ENCODE data around the gene DLG2.

The DLG2 gene

DNA sequence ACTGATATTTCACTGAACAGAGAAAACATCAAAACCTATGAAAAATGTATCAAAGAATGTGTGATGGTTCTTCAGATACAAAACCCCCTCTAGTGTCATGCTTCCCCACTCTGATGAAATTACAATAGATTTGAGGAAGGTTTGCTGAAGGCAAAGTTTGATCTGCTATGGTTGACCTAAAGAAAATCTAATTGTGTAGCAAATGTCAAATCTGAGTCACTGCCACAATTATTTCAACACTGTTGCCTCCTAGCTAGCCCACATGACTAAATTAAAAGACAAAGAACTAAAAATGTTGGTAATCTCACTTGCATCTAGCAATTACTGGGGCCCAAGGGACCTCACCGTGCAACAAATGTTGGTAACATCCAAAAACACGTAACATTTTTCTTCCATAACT lies 728.0 kb downstream of the DLG2 start:
- H3K27ac ChIP-seq (ENCODE audit: low read length): no peak overlapping the region
- TF ChIP-seq EZH2 (optimal IDR thresholded peaks at IDR 0.05; ENCODE audit: low read depth, low read length) (no peak), EZH2phosphoT487 (IDR thresholded peaks at IDR 0.05; ENCODE audit: low read length) (no peak)
- TF ChIP-seq, protein P1, sequence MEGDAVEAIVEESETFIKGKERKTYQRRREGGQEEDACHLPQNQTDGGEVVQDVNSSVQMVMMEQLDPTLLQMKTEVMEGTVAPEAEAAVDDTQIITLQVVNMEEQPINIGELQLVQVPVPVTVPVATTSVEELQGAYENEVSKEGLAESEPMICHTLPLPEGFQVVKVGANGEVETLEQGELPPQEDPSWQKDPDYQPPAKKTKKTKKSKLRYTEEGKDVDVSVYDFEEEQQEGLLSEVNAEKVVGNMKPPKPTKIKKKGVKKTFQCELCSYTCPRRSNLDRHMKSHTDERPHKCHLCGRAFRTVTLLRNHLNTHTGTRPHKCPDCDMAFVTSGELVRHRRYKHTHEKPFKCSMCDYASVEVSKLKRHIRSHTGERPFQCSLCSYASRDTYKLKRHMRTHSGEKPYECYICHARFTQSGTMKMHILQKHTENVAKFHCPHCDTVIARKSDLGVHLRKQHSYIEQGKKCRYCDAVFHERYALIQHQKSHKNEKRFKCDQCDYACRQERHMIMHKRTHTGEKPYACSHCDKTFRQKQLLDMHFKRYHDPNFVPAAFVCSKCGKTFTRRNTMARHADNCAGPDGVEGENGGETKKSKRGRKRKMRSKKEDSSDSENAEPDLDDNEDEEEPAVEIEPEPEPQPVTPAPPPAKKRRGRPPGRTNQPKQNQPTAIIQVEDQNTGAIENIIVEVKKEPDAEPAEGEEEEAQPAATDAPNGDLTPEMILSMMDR (IDR thresholded peaks at IDR 0.05; ENCODE audit: low read length): no peak
- no peaks in the 10 kb centered on the region for H4K20me1 ChIP-seq (ENCODE audit: insufficient read depth, low read length)
- DNase-seq: no peak
- no peaks in the 10 kb centered on the region for H3F3A ChIP-seq (ENCODE audit: insufficient read depth, low read length)
- H3K9ac ChIP-seq (ENCODE audit: low read length): no peak overlapping the region
- no peak overlapping the region for H2AFZ ChIP-seq (ENCODE audit: low read length)
- no peak overlapping the region for H3K4me3 ChIP-seq (ENCODE audit: low read length)
- no peaks in the 10 kb centered on the region for H3K79me2 ChIP-seq (ENCODE audit: low read length)
- no peaks in the 10 kb centered on the region for H3K9me3 ChIP-seq (replicated peaks; ENCODE audit: insufficient read depth, low read length)
- no peaks in the 10 kb centered on the region for H3K27me3 ChIP-seq (replicated peaks; ENCODE audit: insufficient read depth, low read length)
- no peaks in the 10 kb centered on the region for H3K36me3 ChIP-seq (replicated peaks; ENCODE audit: insufficient read depth, low read length)
- no peak overlapping the region for H3K4me2 ChIP-seq (ENCODE audit: low read depth, low read length)
- H3K4me1 ChIP-seq (ENCODE audit: low read length): no peaks in the 10 kb centered on the region
- no peaks in the 10 kb centered on the region for H3K9me2 ChIP-seq (replicated peaks; ENCODE audit: insufficient read depth, low read length)

DNA sequence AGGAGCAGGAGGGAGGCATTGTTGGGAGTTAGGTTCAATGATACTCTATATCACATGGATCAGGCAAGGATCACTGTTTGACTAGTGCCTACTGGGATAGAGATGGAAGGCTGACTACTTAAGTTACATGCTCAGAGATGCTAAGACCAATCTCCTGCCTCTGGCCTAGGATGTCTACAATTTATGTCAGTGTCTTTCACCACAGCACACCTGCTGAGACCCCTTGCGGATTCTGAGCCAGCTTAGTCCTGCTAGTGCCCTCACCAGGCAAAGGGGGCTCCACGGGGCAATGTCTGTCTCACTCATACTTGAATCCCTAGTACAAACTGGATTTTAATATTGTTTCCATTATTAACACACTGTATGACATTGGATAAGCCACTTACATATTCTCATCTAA lies 732.5 kb downstream of the DLG2 start:
- no peaks in the 10 kb centered on the region for H3K9me2 ChIP-seq (replicated peaks; ENCODE audit: insufficient read depth, low read length)
- no peak overlapping the region for H2AFZ ChIP-seq (ENCODE audit: low read length)
- no peaks in the 10 kb centered on the region for H4K20me1 ChIP-seq (ENCODE audit: insufficient read depth, low read length)
- no peak overlapping the region for H3K9ac ChIP-seq (ENCODE audit: low read length)
- H3K4me3 ChIP-seq (ENCODE audit: low read length): no peak overlapping the region
- no peaks in the 10 kb centered on the region for H3F3A ChIP-seq (ENCODE audit: insufficient read depth, low read length)
- no peak overlapping the region for H3K27ac ChIP-seq (ENCODE audit: low read length)
- H3K27me3 ChIP-seq (replicated peaks; ENCODE audit: insufficient read depth, low read length): no peaks in the 10 kb centered on the region
- H3K9me3 ChIP-seq (replicated peaks; ENCODE audit: insufficient read depth, low read length): no peaks in the 10 kb centered on the region
- H3K4me2 ChIP-seq (ENCODE audit: low read depth, low read length): no peak overlapping the region
- H3K4me1 ChIP-seq (ENCODE audit: low read length): no peaks in the 10 kb centered on the region
- TF ChIP-seq, protein P1 (IDR thresholded peaks at IDR 0.05; ENCODE audit: low read length): no peak
- TF ChIP-seq EZH2 (optimal IDR thresholded peaks at IDR 0.05; ENCODE audit: low read depth, low read length): no peak
- no peak for TF ChIP-seq EZH2phosphoT487 (IDR thresholded peaks at IDR 0.05; ENCODE audit: low read length)
- no peaks in the 10 kb centered on the region for H3K79me2 ChIP-seq (ENCODE audit: low read length)
- H3K36me3 ChIP-seq (replicated peaks; ENCODE audit: insufficient read depth, low read length): no peaks in the 10 kb centered on the region
- DNase-seq: no peak

DNA sequence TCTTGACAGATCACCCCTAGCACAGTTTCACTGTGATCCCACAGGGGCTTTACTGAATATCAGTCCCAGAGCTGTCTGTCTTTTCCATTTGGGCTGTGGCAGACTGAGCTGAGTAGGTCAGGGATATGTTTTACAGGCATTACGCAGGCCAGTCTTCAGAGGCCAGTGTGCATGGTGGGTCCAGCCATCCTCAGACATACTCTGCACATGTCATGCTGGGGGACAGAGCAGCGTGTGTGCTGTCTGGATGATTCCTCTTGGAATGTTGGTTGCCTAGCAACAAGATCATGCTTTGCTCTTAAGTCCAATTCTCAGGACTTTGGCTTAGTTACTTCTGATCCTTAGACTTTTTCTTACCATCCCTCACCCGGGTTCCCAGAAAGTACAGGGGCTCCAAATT lies 736.5 kb downstream of the DLG2 start:
- H4K20me1 ChIP-seq (ENCODE audit: insufficient read depth, low read length): no peaks in the 10 kb centered on the region
- no peak overlapping the region for H3K4me2 ChIP-seq (ENCODE audit: low read depth, low read length)
- H3K27me3 ChIP-seq (replicated peaks; ENCODE audit: insufficient read depth, low read length): no peaks in the 10 kb centered on the region
- H3K79me2 ChIP-seq (ENCODE audit: low read length): no peaks in the 10 kb centered on the region
- H3K9me3 ChIP-seq (replicated peaks; ENCODE audit: insufficient read depth, low read length): no peaks in the 10 kb centered on the region
- H3K4me1 ChIP-seq (ENCODE audit: low read length): peaks cover 9% of the 10 kb centered on the region; the same call in 1 of the 2 replicates
- no peaks in the 10 kb centered on the region for H3K9me2 ChIP-seq (replicated peaks; ENCODE audit: insufficient read depth, low read length)
- H3K36me3 ChIP-seq (replicated peaks; ENCODE audit: insufficient read depth, low read length): no peaks in the 10 kb centered on the region
- no peak overlapping the region for H3K9ac ChIP-seq (ENCODE audit: low read length)
- H3K4me3 ChIP-seq (ENCODE audit: low read length): no peak overlapping the region
- H3K27ac ChIP-seq (ENCODE audit: low read length): no peak overlapping the region
- no peak overlapping the region for H2AFZ ChIP-seq (ENCODE audit: low read length)
- no peak for TF ChIP-seq EZH2 (optimal IDR thresholded peaks at IDR 0.05; ENCODE audit: low read depth, low read length)
- TF ChIP-seq, protein P1 (IDR thresholded peaks at IDR 0.05; ENCODE audit: low read length): no peak
- no peak for TF ChIP-seq EZH2phosphoT487 (IDR thresholded peaks at IDR 0.05; ENCODE audit: low read length)
- H3F3A ChIP-seq (ENCODE audit: insufficient read depth, low read length): no peaks in the 10 kb centered on the region
- DNase-seq: no peak

All from MM.1S (cell line).